Hair follicle dermal papilla cell (primary cell): Measurements from ENCODE around the gene TPP2. TPM values are rescaled to one million over a fixed set of nuclear protein-coding genes. Genes with fewer than 3 reads are reported as not detected.

Experiments used
- total RNA-seq: library from RNA; depleted of rRNA; stranded (reverse); fragments of >200 nt; gene quantifications from 2 replicates; pipeline ENCODE4 v1.2.3, GENCODE V29; 2012

TPP2 gene
- total RNA-seq = 55.7 and 72.2 TPM in 2 replicates

DNA sequence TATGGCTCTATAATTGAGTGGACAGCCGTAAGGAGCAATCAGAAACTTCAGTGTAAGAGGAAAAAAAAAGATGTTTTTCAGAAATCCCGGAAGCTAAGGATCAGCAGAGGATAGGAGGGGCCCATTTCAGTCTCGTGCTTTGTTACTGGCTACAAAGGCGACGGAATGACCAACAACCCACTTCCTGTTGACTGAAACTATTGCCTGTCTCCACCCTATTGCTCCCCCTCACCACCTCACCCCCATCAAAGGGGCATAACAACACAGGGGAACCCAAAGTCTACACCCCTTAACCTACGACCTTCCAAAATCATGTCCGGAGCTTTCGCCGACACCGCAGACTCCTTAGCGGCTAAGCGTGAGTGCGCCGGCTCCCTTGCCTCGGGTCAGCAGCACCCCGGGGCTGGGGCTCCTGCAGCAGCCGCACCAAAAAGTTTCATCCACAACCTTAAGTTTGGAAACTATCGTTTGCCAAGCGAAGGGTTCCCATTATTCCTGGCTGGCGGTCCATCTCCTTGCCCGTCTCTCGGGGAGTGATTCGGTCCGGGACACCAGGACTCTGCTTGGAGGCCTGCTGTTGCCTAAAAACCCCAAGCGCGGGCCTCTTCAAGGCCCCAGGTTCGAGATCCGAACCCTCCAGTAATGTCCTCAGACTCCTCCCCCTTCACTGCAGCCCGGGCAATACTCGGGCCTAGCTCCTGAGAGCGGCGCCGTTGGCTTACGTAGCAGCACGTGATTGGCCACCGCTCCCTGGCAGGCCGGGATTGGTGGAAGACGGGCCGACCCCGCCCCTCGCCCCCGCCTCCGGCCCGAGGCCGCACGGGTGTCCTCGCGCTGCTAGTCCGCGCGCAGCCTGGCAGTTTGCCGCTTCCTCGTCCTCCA is at the start of gene TPP2:
TSS of gene TPP2 (plus strand) at position 840 of the 882 bp plus-strand sequence. CDS start 53 bp downstream, outside the sequence.

GRCh38 chr13:102694937-102695336 is 98.2 kb downstream of the TPP2 start, which contains the start of gene METTL21C:
Gene METTL21C (minus strand): TSS chr13:102695044. CDS start chr13:102694498, 546 bp downstream.

Other genes starting within 250 kb of the TPP2 start
- under 0.01 and 0.32 TPM in 2 replicates for gene FGF14, start 194.9 kb upstream of the TPP2 start, total RNA-seq
- not detected in 2 replicates for gene METTL21C, start 98.1 kb downstream of the TPP2 start, total RNA-seq
- 7.3 and 8.1 TPM in 2 replicates for gene TEX30, start 176.8 kb downstream of the TPP2 start, total RNA-seq
- 10.9 and 12.2 TPM in 2 replicates for gene POGLUT2, start 202.0 kb downstream of the TPP2 start, total RNA-seq
- 25.5 and 32.9 TPM in 2 replicates for gene BIVM, start 202.1 kb downstream of the TPP2 start, total RNA-seq
- gene ERCC5, start 249.0 kb downstream of the TPP2 start, total RNA-seq = 62.1 and 64.2 TPM in 2 replicates